GM18873 (cell line): ENCODE results near the gene LRP5.
"Not testable (repeated sequence)": the region's sequence is repeated elsewhere in the genome, so short reads cannot be mapped to it uniquely, and the experiment has no call there.

Experiments used
- ATAC-seq: cut with Tn5 transposase; IDR thresholded peaks from one replicate; pipeline ENCODE4 v1.9.1; 2021; ENCODE audit warnings: mild to moderate bottlenecking, moderate library complexity, moderate number of reproducible peaks; ENCODE audit not compliant: unreplicated experiment, low FRiP score

The LRP5 gene

DNA sequence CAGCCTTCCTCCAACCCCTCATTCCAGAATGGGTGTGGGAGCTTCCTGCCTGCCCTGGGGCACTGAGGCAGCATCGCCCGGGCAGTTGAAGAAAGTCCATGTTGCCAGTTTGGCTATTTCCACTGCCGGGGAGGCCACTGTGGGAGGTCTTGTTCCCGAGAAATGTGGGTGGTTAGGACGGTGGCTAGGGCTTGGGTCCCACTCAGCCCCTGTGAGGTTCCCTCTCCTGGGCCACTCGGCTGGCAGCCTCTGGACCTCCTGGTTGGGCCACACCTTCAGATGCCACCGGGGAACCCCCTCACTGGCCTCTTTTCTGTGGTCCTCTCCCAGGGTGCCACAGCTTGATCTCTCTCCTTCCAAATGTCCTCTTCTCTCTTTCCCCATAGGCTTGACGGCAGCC lies 143.1 kb downstream of the LRP5 start:
- ATAC-seq, result no peak

- no peak for ATAC-seq
Measured at GRCh38 chr11:68457216-68457897, 145.0 kb downstream of the LRP5 start.

DNA sequence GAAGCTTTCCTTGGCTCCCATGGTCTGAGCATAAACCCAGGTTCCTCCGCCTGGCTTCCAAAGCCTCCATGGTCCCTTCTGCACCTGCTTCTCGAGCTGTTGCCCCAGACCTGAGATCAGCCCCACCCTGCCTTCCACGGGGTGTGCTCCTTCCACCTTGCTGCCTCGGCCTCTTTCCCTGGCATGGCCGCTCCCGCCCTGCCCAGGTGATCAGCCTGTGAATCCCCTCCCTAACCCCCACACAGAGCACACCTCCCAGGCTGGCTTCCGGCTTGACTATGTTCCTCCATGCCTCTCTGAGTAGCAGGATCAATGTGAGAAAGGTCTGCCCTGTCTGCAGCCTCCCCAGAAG lies 145.5 kb downstream of the LRP5 start:
- no peak for ATAC-seq

- ATAC-seq, result not testable (repeated sequence)
Measured at GRCh38 chr11:68458340-68458739, 145.9 kb downstream of the LRP5 start.

DNA sequence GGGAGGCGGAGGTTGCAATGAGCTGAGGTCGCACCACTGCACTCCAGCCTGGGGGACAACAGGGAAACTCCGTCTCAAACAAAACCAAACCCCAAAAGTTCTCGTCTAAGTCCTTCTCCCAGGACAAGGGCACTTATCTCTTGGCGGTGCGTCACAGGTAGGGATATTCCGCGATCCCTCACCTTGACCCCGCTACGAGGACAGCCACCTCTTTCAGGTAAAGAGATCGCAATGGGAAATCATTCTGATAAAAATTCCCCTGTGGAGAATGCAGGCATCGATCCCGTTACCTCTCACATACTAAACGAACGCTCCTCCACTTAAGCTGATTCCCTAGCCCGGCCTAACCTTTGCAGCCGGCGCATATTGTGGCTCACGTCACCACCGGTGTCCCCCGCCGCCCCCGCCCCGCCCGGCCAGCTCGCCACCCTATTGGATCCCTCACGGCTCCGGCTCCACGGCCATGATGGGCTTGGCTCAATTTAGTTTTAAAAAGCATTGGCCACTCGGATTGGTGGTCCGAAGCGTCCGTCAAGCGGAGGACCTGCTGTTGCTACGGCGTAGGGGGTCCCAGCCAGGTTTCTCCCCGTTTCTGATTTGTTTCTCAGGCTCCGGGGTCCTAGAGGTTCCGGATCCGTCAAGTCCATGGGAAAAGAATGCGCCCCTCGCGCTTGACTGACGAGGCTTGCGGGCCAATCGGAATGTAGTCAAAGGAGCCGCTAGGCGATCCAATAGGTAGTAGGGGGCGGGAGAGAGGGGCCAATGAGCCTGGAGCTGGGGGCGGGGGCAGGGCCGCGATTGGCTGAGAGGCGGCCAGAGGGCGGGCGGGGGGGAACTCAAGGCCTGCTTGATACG lies 147.7 kb downstream of the LRP5 start:
- ATAC-seq, result peak; percentile 78

- ATAC-seq, result no peak
Measured at GRCh38 chr11:68460741-68461574, 148.6 kb downstream of the LRP5 start, which contains the start of gene PPP6R3. TSS of gene PPP6R3 (plus strand) at chr11:68460752. CDS start at chr11:68537665, 76,913 bp downstream.

- ATAC-seq, result no peak
Measured at GRCh38 chr11:68461575-68461917, 149.2 kb downstream of the LRP5 start.

- no peak for ATAC-seq
Measured at GRCh38 chr11:68463714-68464113, 151.3 kb downstream of the LRP5 start.

- ATAC-seq, result no peak
Measured at GRCh38 chr11:68467201-68467834, 154.9 kb downstream of the LRP5 start.

DNA sequence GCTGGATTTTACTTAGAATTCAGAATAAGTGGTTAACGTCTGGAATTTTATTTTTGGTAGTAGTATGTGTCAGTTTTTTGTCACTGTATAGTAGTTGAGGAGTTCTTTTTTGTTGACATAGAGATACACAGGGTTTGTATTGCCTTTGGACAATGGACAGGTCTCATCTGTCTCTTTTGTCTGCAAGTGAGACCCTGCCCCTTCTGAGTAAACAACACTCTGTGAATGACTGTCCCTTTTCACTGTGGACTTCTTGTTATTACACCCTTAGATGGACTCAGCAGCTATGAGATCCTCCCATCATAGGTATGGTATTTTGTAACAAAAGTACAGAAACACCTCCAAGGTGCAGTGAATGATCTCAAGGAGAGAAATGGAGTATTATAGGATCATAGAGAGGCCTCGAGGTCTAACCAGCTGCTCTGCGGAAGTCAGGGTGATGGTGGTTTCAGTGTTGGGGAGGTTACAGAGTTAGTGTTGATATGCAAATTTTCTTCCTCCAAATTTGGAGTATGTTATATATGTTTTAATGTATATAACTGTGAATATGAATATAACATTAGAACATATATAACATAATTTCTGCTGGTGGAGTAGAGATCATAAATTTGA lies 155.9 kb downstream of the LRP5 start:
- ATAC-seq, result no peak

DNA sequence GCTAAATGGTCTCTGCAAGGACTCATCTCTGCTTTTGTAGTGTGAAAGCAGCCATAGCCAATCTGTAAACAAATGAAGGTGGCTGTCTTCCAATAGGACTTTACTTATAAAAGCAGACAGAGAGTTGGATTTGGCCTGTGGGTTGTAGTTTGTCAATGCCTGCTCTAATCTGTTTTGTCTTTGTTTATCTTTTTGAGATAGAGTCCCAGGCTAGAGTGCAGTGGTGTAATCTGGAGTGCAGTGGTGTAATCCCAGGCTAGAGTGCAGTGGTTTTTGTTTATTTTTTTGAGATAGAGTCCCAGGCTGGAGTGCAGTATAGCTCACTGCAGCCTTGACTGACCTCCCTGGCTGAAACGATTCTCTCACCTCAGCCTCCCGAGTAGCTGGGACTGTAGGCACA lies 156.7 kb downstream of the LRP5 start:
- ATAC-seq, result no peak

GRCh38 chr11:68469642-68470041 lies 157.3 kb downstream of the LRP5 start:
- no peak for ATAC-seq

DNA sequence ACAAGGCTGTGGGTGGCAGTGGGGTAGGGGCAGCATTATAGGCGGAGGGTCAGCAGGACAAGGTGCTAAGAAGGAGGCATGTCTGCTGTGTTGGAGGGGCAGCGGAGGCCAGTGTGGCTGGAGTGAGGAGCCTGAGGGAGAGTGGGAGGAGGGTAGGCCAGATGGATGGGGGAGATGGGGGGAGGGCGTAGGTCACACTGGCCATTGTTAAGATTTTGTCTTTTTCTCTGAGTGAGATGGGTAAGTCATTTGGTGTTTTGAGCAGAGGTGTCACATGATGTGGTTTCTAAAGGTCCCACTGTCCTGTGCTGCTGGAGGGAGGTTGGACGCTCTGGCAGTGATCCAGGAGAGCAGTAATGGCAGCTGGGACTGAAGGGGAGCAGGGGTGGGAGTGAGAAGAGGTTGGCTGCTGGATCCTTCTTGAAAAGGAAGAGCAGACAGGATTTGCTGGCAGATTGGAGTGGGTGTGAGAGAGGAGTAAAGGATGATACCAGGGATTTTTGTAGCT lies 158.0 kb downstream of the LRP5 start:
- ATAC-seq, result no peak

DNA sequence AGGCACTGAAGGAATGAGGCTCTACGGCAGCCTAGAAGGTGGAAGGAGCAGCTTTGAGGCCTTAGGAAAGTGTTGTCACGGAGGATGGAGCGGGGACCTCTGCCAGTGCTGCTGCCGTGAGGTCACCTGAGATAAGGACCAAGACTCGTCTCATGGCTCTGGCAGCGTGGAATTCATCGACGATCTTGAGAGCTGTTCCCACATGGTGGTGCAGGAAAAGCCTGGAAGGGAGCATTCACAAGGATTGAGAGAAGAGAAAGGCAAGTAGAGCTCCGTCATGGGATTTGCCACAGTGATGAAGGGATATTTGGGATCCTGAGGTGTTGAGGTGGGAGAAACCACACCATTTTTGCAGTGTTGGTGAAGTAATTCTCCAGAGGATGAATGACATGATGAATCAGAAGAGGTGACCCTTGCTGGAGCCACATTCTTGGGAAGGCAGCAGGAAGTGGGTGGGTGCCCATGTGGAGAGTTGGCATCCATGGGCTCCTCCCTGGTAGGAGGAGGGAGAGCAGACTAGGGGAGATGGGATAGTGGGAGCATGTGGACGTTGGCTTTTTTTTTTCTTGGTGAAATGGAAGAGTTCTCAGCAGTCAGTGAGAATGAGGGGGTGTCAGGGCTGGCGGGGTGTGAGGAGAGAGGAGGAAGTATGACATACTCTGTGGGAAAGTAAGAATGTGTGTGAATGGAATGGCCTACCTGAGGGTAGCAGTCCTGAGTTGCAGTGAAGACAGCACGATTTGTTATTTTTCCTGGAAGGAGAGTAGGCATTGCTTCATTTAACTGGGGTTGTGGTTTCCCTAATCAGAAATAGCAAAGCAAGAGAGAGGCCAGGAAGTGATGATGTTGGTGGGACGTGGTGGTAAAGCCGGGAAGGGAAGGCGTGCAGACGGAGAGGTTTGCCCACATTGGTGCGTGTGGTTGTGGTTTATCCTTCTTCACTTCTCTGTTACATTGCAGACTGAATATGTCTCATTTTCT lies 159.3 kb downstream of the LRP5 start:
- no peak for ATAC-seq

- ATAC-seq, result no peak
Measured at GRCh38 chr11:68472778-68473177, 160.4 kb downstream of the LRP5 start.

DNA sequence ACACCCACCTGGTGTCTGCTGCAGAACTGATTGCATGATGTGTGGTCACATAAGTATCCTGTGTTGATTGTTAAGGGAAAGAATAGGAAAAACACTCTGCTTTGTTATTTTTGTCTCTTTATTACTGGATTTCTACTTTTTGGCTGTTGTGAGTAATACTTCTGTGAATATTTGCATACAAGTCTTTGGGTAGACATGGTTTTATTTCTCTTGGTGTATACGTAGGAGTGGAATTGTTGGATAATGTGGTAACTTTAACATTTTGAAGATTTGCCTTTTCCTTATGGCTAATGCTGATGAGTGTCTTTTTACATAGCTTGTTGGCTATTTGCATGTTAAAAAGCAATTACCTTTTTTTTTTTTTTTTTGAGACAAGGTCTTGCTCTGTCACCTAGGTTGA lies 161.3 kb downstream of the LRP5 start:
- ATAC-seq, result no peak

DNA sequence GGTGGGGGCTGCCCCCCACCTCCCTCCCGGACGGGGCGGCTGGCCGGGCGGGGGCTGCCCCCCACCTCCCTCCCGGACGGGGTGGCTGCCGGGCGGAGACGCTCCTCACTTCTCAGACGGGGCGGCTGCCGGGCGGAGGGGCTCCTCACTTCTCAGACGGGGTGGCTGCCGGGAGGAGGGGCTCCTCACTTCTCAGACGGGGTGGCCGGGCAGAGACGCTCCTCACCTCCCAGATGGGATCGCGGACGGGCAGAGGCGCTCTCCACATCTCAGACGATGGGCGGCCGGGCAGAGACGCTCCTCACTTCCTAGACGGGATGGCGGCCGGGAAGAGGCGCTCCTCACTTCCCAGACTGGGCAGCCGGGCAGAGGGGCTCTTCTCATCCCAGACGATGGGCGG lies 163.2 kb downstream of the LRP5 start:
- ATAC-seq, result not testable (repeated sequence)

DNA sequence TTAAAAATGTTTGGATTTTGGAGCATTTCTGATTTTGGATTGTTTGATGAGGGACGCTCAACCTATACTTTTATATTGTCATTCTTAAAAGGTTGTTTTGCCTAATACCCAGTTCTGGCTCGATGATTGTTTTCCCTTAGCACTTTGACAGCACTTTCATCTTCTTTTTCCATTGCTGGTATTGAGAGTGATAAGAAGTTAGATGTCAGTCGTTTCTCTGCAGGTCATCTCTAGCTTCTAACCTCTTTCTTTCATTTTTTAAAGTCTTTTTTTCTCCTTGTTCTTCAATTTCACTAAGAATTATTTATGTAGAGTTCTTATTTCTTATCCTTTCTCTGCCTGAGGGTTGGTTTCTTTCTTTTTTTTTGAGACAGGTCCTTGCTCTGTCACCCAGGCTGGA lies 167.0 kb downstream of the LRP5 start:
- ATAC-seq, result no peak

DNA sequence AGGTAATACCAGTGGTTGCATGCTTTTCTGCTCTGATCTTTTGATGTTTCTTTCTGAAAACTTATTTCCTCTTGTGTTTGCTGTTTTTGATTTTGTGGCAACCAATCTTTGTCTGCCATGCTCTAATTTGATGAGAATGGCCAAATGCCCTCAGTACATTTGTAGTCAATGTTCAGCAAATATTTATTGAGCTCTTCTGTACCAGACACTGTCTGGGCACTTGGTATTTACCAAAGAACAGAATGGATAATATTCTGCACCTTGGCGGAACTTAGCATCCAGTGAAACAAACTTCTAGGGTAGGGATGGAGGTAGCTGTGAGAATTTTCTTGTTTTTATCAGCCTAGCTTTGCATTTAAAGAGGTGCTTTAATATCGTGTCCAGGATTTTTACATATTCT lies 167.8 kb downstream of the LRP5 start:
- ATAC-seq, result no peak
